Dendritic cell treated with granulocyte-macrophage colony-stimulating factor and Interleukin-4, amounts not matched to agents 40 ng/mL and 50 ng/mL, for 4 days (primary cell): Measurements from ENCODE around the gene THAP8.
A peak's percentile ranks its signal among the peaks of the same experiment; 100 is the strongest.

Experiments
- H3K27ac Mint-ChIP-seq: one replicate; pipeline ENCODE4 v1.8.0; 2022; ENCODE audit warnings: mild to moderate bottlenecking, mixed read lengths
- H3K27me3 Mint-ChIP-seq: one replicate; pipeline ENCODE4 v1.8.0; 2022; ENCODE audit warnings: mild to moderate bottlenecking, mixed read lengths
- H3K36me3 Mint-ChIP-seq: one replicate; pipeline ENCODE4 v1.8.0; 2022; ENCODE audit warnings: low read depth, mixed read lengths
- H3K4me1 Mint-ChIP-seq: one replicate; pipeline ENCODE4 v1.8.0; 2022; ENCODE audit warnings: low read depth, mixed read lengths
- H3K4me3 Mint-ChIP-seq: one replicate; pipeline ENCODE4 v1.8.0; 2022; ENCODE audit warnings: mild to moderate bottlenecking, moderate library complexity, mixed read lengths
- H3K9me3 Mint-ChIP-seq: one replicate; pipeline ENCODE4 v1.8.0; 2022; ENCODE audit warnings: mixed read lengths
- intact Hi-C: fragments of 100-400 bp; cut with micrococcal nuclease; formaldehyde crosslinking; loops from one replicate; pipeline ENCODE4 v1.15.0; 2022

THAP8 gene, protein sequence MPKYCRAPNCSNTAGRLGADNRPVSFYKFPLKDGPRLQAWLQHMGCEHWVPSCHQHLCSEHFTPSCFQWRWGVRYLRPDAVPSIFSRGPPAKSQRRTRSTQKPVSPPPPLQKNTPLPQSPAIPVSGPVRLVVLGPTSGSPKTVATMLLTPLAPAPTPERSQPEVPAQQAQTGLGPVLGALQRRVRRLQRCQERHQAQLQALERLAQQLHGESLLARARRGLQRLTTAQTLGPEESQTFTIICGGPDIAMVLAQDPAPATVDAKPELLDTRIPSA

DNA sequence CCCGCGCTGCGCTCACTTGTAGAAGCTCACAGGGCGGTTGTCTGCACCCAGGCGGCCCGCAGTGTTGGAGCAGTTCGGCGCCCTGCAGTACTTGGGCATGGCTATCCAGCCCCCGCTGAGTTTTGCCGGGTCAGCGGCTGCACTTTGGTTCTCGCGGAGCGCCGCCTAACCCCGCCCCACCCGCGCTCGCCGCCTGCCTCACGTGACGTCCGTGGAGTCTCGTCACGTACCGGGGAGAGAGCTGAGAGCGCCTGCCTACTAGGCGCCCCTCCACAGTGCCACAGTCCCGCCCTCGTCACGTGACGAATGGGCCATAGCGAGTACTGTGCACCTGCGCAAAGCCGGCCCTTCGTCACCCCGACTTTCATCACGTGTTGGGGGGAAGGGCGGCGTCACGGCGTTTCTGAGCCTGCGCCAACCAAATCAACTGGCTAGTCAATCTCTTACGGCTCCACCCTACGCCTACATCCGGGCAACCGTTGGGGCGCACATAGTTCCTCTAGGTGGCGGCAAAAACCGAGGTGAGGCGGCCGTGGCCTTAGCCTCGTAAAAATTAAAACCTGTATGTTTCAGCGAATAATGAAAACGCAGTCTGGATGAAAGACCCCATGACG is at the start of gene THAP8:
TSS of gene THAP8 (minus strand) at position 167 of the 614 bp plus-strand sequence. CDS start at position 99, 68 bp downstream.
- Mint-ChIP-seq H3K27me3 (no peaks in the 10 kb centered on the region), H3K27ac (peak within 1 kb of the TSS; percentile 89), H3K9me3 (no peaks in the 10 kb centered on the region), H3K4me3 (peak within 1 kb of the TSS; percentile 97), H3K36me3 (peaks cover 21% of the 10 kb centered on the region), H3K4me1 (peaks cover 43% of the 10 kb centered on the region)
- intact Hi-C loops = loop anchor here (1.0 to 5.0 kb wide), 4 partner anchors 39 to 307 kb away; partner anchors contain the start of genes ALKBH6, LIN37, PSENEN and SDHAF1

DNA sequence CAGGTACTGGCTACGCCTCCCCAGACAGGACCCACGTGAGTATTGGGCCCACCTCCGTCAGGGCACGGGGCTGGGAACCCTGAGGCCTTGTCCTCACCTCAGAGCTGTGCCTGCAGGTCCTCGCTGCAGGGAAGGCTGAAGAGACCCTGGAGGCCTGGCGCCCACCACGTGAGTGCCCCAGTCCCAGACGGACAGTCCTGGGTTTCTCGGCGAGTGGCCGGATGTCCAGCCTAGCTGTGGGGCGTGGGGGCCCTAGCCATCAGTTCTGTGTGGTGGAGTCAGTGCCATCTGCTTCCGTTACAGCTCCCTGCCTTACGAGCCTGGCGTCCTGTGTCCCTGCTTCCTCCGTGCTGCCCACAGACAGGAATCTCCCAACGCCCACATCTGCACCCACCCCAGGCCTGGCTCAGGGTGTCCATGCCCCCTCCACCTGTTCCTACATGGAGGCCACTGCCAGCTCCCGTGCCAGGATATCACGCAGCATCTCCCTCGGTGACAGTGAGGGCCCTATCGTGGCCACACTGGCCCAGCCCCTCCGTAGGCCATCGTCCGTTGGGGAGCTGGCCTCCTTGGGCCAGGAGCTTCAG is 49.0 kb upstream of the THAP8 start:
- Mint-ChIP-seq H3K4me3 (no peak overlapping the region), H3K9me3 (no peaks in the 10 kb centered on the region), H3K27me3 (no peaks in the 10 kb centered on the region), H3K27ac (peak overlapping the region; percentile 25), H3K4me1 (peaks cover 5% of the 10 kb centered on the region), H3K36me3 (peaks cover 28% of the 10 kb centered on the region)
- intact Hi-C loops = no loop called here

DNA sequence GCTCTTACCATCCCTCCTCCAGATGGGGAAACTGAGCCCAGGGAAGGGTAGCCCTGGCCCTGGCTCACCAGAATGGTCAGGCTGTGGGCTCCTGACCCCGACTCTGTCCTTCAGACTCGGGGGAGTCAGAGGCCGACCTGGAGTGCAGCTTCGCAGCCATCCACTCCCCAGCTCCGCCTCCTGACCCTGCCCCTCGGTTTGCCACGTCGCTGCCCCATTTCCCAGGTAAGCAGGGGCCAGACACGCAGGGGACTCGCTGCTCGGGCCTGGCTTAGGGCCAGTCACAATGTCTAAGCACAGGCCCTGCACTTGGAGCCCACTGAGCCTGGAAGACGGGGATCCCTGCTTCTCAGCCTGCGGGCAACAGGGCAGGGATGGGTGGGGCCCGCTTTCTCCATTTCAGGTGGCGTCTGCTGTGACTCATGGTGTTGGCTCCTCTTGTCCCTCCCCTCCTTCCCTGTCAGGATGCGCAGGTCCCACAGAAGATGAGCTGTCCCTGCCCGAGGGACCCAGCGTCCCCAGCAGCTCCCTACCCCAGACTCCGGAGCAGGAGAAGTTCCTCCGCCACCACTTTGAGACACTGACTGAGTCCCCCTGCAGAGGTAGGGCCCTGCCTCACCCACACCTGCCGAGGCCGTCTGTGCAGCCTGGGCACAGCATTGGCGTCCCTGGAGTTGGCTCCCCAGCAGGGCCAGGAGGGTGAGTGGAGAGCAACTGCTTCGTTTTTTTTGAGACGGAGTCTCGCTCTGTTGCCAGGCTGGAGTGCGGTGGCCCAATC is 47.7 kb upstream of the THAP8 start:
- Mint-ChIP-seq H3K9me3 (no peaks in the 10 kb centered on the region), H3K27ac (no peak overlapping the region), H3K27me3 (no peaks in the 10 kb centered on the region), H3K4me1 (peaks cover 5% of the 10 kb centered on the region), H3K4me3 (no peak overlapping the region), H3K36me3 (peaks cover 36% of the 10 kb centered on the region)
- intact Hi-C loops = no loop called here

DNA sequence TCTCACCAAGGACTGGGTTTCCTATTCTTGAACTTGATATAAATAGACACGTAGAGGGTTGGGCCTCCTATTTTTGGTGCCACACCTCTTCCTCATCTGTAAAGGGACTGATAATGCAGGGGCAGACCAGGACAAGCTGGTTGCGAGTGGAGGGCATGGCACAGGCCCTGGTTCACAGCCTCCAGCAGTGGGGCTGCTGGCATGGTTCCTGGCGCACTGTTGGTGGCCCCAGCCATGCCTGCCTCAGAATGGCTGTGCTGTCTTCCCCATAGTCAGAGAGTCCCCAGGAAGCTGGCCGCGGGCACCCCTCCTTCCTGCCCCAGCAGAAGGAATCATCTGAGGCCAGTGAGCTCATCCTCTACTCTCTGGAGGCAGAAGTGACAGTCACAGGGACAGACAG is 46.4 kb upstream of the THAP8 start:
- Mint-ChIP-seq H3K4me1 (peaks cover 5% of the 10 kb centered on the region), H3K27me3 (no peaks in the 10 kb centered on the region), H3K4me3 (no peak overlapping the region), H3K36me3 (peaks cover 38% of the 10 kb centered on the region), H3K9me3 (no peaks in the 10 kb centered on the region), H3K27ac (no peak overlapping the region)
- intact Hi-C loops = no loop called here

DNA sequence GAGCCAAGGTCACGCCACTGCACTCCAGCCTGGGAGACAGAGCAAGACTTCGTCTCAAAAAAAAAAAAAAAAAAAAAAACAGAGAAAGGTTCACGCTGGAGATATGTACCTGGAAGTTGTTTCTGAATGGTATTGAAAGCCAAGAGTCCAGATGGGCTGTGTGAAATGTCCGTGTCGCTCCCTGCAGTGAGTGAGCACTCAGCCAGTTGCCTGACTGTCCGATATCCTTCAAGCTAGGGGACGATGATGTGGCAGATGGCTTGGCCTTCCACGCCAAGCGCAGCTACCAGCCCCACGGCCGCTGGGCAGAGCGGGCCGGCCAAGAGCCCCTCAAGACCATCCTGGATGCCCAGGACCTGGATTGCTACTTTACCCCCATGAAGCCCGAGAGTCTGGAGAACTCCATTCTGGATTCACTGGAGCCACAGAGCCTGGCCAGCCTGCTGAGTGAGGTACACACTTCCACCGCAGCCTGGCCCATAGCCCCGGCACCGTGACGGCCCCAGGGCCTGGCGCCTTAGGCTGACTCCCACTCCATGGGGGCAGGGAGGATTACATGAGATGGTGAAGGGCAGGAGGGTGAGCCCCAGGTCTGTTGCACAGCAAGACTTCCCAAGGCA is 45.2 kb upstream of the THAP8 start:
- peaks cover 5% of the 10 kb centered on the region for H3K4me1 Mint-ChIP-seq
- no peaks in the 10 kb centered on the region for H3K9me3 Mint-ChIP-seq
- intact Hi-C loops = no loop called here
- H3K27ac Mint-ChIP-seq = no peak overlapping the region
- peaks cover 38% of the 10 kb centered on the region for H3K36me3 Mint-ChIP-seq
- no peak overlapping the region for H3K4me3 Mint-ChIP-seq
- H3K27me3 Mint-ChIP-seq = no peaks in the 10 kb centered on the region

DNA sequence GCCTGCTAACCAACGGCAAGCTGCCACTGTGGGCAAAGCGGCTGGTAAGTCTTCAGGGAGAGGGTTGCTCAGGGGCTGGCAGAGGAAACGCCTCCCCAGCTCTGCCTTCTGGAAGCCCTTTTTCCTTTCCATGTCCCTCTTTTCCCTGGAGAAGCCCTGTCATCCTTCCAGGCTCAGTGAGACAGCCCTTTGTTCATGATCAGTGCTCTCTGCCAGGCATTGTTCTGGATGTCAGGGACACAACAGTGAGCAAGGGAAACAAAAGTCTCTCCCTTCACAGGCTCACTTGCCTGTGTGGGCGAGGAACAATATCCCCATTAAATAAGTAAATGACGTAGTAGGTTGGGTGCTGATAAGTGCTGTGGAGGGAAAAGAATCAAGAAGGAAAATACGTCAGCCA is 43.0 kb upstream of the THAP8 start:
- Mint-ChIP-seq H3K36me3 (peaks cover 37% of the 10 kb centered on the region), H3K4me1 (peaks cover 5% of the 10 kb centered on the region), H3K27me3 (no peaks in the 10 kb centered on the region), H3K4me3 (no peak overlapping the region), H3K9me3 (no peaks in the 10 kb centered on the region), H3K27ac (no peak overlapping the region)
- intact Hi-C loops = no loop called here

DNA sequence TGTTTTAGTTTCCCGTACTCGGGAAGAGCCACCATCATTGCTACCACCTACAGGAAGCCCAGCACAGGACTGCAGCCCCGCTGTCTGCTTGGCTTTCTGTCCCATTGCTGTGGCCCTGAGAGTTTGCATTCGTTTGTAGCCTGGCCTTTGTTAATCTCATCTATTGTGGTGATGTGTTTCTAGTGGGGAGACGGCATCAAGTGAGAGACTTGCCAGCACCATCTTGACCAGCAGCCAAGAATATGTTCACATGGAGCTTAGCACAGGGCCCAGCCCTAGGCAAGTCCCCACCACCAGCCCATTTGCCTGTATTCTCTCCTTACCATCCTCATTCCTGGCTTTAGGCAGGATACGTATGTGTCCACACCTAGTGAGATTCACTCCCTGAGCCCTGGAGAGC is 39.6 kb upstream of the THAP8 start:
- intact Hi-C loops = no loop called here
- no peak overlapping the region for H3K4me3 Mint-ChIP-seq
- peaks cover 41% of the 10 kb centered on the region for H3K36me3 Mint-ChIP-seq
- H3K27me3 Mint-ChIP-seq = no peaks in the 10 kb centered on the region
- no peaks in the 10 kb centered on the region for H3K9me3 Mint-ChIP-seq
- no peaks in the 10 kb centered on the region for H3K4me1 Mint-ChIP-seq
- no peak overlapping the region for H3K27ac Mint-ChIP-seq

DNA sequence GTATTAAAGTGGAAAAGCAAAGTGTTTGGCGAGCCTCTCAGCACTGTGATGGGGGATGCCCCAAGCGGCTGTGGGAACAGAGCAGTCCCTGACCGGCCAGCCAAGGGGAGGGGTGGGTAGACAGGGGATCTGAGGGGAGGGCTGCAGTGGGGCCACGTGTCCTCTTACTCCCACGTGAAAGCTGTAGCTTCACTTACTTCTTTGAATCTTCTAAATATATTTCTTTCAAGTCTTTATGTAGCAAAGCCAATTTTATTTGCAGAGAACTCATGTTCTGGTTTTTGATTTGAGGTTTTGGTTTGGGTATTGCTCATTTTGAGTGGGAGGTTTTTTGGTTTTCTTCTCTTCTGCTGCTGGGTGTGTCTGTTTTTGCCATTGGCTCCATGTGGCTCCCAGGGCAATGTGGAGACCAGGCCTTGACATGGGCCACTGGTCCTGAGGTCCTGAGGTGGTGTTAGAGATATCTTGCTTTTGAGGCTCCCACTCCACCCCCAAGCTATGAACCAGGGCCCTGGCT is 39.1 kb upstream of the THAP8 start:
- H3K27ac Mint-ChIP-seq = peak overlapping the region; percentile 8
- intact Hi-C loops = no loop called here
- no peaks in the 10 kb centered on the region for H3K9me3 Mint-ChIP-seq
- peaks cover 41% of the 10 kb centered on the region for H3K36me3 Mint-ChIP-seq
- H3K4me3 Mint-ChIP-seq = no peak overlapping the region
- no peaks in the 10 kb centered on the region for H3K27me3 Mint-ChIP-seq
- no peaks in the 10 kb centered on the region for H3K4me1 Mint-ChIP-seq

DNA sequence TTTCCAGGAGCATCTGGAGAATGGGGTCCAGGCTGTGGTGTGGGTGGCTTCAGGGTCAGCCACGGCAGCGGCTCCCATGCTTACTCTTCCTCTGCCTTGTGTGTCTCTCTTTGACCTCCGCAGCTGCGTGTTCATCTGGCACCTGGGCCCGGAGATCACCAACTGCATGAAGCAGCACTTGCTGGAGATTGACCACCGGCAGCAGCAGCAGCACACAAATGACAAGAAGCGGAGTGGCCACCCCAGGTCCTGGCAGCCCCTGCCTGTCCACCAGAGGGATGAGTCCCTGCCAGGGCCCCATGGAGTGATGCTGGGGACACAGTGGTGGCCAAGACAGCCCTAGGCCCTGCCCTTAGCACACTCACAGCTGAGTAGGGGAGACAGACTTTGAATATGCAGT is 38.5 kb upstream of the THAP8 start:
- intact Hi-C loops = no loop called here
- Mint-ChIP-seq H3K27ac (peak overlapping the region; percentile 8), H3K36me3 (peaks cover 41% of the 10 kb centered on the region), H3K4me1 (no peaks in the 10 kb centered on the region), H3K27me3 (no peaks in the 10 kb centered on the region), H3K4me3 (no peak overlapping the region), H3K9me3 (no peaks in the 10 kb centered on the region)

DNA sequence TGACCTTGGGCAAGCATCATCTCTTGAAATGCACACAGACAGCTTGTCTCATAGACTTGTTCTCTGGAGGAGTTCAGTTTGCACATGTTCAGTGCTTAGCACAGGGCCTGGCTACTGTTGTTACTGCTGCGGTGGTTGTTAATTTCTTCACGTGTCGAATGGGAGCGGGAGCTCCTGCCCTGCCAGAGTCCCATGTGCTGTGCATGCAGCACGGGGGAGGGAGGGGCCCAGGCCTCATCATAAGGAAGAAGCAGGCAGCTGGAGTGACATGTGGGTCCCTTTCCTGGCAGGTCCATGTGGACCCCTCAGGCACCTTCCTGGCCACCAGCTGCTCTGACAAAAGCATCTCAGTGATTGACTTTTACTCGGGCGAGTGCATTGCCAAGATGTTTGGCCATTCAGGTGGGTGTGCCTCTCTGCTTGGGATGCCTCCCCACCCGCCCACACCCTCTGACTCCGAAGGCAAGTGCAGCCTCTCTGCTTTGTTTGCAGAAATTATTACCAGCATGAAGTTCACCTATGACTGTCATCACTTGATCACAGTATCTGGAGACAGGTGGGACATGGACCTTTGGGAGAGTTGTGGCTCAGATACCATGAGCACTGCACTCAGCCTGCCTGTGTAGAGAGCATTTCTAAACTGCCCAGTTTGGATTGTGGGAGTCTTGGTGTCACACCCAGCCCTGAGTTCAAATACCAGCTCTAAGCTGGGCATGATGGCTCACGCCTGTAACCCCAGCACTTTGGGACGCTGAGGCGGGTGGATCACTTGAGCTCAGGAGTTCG is 37.0 kb upstream of the THAP8 start:
- Mint-ChIP-seq H3K27ac (no peak overlapping the region), H3K4me1 (no peaks in the 10 kb centered on the region), H3K4me3 (no peak overlapping the region), H3K36me3 (peaks cover 31% of the 10 kb centered on the region), H3K27me3 (no peaks in the 10 kb centered on the region), H3K9me3 (no peaks in the 10 kb centered on the region)
- intact Hi-C loops = no loop called here

DNA sequence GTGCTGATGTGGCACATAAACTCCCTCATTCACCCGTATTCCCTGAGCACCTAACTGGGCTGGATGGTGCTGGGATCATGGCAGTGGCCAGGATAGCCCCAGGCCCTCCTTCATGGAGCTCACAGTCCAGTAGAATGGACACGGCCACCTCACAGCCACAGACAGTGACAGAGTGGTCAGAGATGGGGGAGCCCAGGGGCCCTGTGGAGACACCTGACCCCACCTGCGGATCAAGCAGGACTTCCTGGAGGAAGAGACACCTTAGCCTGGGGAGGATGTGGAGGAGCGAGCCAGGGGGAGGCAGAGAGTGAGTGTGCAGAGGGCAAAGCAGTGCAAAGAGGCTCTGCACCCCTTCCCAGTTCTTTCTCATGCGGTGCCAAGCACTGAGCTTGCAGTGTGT is 35.8 kb upstream of the THAP8 start:
- no peaks in the 10 kb centered on the region for H3K9me3 Mint-ChIP-seq
- no peaks in the 10 kb centered on the region for H3K27me3 Mint-ChIP-seq
- H3K4me3 Mint-ChIP-seq = no peak overlapping the region
- no peak overlapping the region for H3K27ac Mint-ChIP-seq
- intact Hi-C loops = no loop called here
- peaks cover 32% of the 10 kb centered on the region for H3K36me3 Mint-ChIP-seq
- no peaks in the 10 kb centered on the region for H3K4me1 Mint-ChIP-seq

DNA sequence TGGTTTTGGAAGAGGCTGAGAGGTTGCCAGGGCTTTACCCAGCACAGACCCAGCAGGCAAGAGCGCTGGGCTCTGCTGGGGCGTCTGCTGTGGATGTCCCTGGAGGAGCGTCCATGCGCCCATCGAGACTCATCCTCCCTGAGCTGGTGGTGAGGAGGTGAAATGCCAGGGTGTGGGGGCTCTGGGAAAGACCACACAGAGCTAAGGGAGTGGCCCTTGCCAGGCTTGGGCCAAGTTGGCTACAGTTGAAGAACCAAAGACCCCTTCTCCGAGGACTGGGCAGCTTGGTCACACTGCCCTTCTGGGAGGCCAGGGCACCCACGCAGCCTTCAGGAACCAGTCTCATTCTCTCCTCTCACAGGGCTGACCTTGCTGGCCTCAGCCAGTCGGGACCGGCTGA is 32.2 kb upstream of the THAP8 start:
- H3K27me3 Mint-ChIP-seq = no peaks in the 10 kb centered on the region
- intact Hi-C loops = no loop called here
- H3K27ac Mint-ChIP-seq = no peak overlapping the region
- H3K4me3 Mint-ChIP-seq = no peak overlapping the region
- H3K9me3 Mint-ChIP-seq = no peaks in the 10 kb centered on the region
- H3K36me3 Mint-ChIP-seq = peaks cover 37% of the 10 kb centered on the region
- no peaks in the 10 kb centered on the region for H3K4me1 Mint-ChIP-seq
